ENCODE results near the gene ZNF768.
"Not testable (repeated sequence)": the region's sequence is repeated elsewhere in the genome, so short reads cannot be mapped to it uniquely, and the experiment has no call there.

ZNF768 gene

GRCh38 chr16:30533146-30533522, 6.8 kb upstream of the ZNF768 start:
- no peak for DNase-seq (ENCODE audit: low spot score)

GRCh38 chr16:30532285-30533145, 6.1 kb upstream of the ZNF768 start:
- no peak for DNase-seq (ENCODE audit: low spot score)

GRCh38 chr16:30530163-30531037, 4.0 kb upstream of the ZNF768 start:
- no peak for DNase-seq (ENCODE audit: low spot score)

DNA sequence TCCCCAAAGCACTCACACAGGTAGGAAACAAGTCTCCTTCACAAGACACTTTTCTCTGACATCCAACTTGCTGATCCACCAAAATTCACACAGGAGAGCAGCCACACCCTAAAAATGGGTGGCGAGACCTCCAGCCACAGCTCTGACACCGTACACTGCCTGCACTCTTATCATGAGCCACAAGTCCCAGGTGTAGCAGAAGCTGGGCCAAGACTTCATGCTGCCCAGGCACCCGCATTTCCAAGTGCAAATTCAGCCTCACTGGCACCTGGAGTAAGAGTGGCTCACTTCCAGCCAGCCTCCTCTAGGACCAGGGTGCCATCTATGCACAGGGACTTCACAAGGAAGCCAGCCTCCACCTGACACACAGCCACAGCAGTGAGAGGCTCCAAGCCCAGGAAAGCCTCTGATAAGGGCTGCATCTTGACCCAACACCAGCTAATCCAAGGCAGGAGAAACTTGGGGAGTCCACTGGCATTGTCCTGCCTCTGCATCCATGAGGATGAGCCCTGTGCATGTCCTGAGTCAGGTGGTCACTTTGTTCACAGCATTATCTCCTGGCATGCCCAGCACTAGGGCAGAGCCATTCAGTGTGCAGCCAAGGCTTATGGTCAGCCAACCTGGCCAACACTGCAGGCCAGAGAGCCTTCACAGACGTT, 2.6 kb upstream of the ZNF768 start:
- DNase-seq (ENCODE audit: low spot score) = no peak

DNA sequence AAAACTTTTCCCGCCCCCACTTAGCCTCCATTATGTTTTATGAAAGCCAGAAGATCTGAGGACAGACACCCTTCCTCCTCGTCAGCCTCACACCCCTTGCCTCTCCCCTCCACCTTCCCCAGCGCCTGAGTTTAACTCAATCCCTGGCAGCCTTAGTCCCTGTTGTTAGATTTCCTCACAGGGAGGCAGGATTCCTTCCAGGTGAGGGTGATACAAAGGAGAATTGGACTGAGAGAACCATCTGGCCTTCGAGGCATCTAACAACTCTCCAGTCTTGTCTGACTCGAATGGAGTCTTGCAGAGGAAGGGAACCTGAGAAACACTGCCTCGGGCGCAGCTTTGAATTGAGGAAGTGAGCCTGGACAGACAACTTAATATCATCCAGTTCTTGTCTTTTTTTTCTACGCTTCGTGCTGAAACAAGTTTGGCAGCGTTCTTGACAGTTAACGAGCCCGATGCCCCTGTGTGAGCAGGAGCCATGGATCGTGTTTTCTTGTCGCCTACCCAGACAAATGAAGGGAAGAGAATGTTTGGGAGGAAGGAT, 1.3 kb upstream of the ZNF768 start:
- no peak for DNase-seq (ENCODE audit: low spot score)

GRCh38 chr16:30526823-30527634, 663 bp upstream of the ZNF768 start:
- DNase-seq (ENCODE audit: low spot score) = peak; percentile 95

DNA sequence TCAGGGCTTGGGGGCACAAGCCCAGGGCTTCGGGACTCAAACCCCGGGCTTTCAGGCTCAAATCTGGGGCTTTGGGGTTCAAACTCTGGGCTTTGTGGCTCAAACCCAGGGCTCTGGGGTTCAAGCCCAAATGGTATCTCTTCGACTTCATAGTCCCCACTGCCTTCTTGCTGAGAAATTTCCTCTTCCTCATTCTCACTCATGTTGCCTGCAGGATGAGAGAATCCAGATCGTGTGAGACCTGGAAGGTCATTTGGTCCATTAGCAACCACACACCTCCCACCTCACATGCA, 576 bp downstream of the ZNF768 start:
- DNase-seq (ENCODE audit: low spot score) = no peak

DNA sequence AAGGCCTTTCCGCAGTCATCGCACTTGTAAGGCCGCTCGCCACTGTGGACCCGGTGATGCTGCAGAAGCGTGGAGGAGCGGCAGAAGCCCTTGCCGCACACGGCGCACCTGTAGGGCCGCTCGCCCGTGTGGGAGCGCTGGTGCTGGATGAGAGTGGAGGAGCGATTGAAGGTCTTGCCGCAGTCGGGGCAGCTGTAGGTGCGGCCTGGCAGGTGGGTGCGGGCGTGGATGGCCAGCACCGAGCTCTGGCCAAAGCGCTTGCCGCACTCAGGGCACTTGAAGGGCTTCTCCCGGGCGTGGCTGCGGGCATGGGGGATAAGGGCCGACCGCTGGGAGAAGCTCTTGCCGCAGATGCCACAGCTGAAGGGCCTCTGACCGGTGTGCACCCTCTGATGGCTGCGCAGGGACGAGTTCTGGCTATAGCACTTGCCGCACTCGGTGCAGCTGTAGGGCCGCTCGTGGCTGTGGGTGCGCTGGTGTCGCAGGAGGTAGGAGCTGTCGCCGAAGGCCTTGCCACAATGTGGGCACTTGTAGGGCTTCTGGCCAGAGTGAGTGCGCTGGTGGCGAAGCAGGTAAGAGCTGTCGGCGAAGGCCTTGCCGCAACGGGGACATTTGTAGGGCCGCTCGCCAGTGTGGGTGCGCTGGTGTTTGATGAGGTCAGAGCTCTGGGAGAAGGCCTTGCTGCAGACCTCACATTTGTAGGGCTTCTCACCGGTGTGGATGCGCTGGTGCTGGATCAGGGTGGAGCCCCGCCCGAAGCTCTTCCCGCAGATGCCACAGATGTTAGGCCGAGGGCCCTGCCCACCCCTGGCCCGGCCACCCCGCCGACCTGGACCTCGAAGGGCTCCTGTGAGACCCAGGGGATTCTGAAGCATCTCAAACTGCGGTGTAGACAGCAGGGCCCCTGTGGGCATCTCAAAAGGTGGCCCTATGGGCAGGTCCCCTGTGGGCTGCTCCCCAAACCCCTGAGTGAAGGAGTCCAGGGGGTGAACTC, 1.5 kb downstream of the ZNF768 start:
- DNase-seq (ENCODE audit: low spot score) = no peak

DNA sequence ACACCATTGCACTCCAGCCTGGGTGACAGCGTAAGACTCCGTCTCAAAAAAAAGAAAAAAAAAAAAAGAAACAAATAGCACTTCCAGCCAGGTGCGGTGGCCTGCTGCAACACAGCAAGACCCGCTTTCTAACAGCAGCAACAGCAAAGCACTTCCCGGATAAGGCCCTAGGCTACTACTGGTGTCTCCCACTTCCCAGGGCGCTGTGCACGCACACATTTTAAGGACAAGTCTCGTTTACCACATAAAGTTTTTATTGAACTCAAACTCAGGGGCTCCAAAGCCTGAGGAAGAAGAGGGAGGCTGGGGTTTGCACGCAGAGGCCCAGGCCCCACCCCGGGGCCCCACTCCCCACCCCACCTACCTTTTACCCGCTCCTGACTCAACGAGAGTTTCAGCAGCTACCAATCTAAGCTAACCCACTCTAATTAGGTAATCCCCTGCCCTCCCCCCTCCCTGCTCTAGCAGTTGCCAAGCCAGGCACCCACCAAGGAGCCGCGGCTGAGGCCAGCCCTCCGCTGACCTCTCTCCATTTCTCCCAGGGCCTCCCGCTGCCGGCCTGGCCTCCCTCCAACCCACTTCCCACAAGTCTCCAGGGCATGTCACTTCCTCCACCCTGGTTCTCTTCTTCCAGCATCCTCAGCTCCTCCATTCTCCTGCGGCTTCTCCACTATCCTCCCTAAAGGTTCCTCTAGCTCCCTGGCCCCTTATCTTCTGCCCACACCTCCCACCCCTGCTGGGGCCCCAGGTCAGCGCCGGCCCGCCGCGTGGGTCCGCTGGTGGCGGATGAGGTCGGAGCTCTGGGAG, 2.4 kb downstream of the ZNF768 start:
- DNase-seq (ENCODE audit: low spot score) = no peak

DNA sequence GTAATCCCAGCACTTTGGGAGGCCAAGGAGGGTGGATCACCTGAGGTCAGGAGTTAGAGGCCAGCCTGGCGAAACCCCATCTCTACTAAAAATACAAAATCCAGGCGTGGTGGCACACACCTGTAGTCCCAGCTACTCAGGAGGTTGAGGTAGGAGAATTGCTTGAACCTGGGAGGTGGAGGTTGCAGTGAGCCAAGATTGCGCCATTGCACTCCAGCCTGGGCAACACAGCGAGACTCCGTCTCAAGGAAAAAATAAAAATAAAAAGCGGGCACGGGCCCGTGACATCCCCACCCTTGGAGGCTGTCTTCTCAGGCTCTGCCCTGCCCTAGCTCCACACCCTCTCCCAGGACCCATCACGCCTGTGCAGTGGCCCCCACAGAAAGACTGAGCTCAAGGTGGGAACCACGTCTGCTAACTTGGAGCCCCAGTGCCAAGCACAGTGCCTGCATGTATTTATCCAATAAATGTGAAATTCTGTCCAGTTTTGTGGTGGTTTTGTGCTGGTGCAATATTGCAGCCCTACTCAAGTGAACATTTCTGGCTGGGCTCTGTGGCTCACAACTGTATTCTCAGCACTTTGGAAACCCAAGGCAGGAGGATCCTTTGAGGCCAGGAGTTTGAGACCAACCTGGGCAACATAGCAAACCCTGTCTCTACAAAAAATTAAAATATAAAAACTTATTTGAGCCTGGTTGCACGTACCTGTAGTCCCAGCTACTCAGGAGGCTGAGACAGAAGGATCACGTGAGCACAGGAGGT, 3.5 kb downstream of the ZNF768 start:
- not testable (repeated sequence) for DNase-seq (ENCODE audit: low spot score)

GRCh38 chr16:30521873-30522641, 4.3 kb downstream of the ZNF768 start:
- DNase-seq (ENCODE audit: low spot score) = no peak

GRCh38 chr16:30521476-30521872, 4.9 kb downstream of the ZNF768 start:
- no peak for DNase-seq (ENCODE audit: low spot score)

GRCh38 chr16:30519120-30520049, 7.0 kb downstream of the ZNF768 start:
- DNase-seq (ENCODE audit: low spot score) = no peak

DNA sequence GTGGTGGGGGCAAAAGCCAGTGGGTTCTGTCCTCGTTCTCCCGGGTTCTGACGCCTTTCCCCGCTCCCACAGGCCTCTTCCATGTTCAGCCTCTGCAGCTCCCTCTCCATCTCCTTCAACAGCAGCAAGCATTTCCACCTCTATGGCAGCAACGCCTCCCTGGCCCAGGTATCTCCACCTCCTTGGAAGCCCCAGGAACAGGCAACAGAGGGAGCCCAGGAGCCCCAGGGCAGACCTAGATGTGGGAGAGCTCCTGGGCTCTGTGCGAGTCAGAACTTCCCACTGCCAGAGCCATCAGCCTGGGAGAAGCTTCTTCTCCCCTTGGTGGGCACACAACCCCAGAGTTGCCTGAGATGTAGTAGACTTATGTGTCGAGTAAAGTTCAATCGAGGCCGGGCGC, 7.8 kb downstream of the ZNF768 start:
- DNase-seq (ENCODE audit: low spot score) = no peak

DNA sequence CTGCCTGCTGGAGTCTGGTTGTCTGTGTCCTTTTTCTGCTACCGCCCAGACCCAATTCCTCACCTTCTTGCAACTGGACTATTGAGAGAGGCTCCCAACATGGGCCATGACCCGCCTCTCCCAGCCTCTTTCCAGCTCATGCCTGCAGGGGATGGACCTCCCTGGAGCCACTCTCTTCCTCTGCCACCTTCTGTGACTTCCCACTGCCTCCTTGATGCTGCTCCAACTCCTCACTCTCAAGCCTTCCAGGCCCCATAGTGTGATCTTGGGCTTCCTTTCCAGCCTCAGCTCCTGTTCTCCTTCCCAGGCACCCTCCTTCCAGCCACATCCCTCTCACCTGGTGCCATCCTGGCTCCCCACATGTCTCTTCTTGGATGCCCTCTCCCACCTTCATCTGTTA, 11.1 kb downstream of the ZNF768 start:
- no peak for DNase-seq (ENCODE audit: low spot score)

DNA sequence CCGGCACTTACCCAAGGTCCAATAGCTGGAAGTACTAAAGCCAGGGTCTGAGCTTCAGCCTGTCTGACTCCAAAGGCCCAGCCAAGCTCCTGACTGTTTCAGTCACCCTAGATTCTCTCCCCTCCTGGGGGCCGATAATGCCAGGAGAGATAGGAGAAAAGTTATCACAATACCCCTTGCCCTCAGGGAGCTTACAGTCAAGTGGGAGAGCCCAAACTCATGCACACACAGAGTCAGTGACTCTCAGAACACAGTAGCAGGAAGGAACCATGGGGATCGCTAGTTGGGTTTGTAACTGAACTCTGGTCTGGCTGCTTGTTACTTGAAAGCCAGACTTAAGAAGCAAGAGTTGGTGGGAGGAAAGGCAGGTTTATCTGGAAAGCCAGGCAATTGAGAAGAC, 14.9 kb downstream of the ZNF768 start:
- DNase-seq (ENCODE audit: low spot score) = no peak

- DNase-seq (ENCODE audit: low spot score) = no peak
Observed at GRCh38 chr16:30510376-30510938, 15.9 kb downstream of the ZNF768 start.

All from cerebellar cortex (tissue), 1 donor.